Panc1 (cell line): Measurements from ENCODE around the gene RASGRP3. TPM values are rescaled to one million over a fixed set of nuclear protein-coding genes. Genes with fewer than 3 reads are reported as not detected.

ENCODE experiments used
- ATAC-seq: fragments of 200-7000 bp; cut with Tn5 transposase; 2 replicates; pipeline ENCODE4 v1.9.1; 2020; ENCODE audit warnings: mild to moderate bottlenecking, moderate library complexity
- BruUV-seq: library from RNA; stranded (reverse); fragments of 400-500 nt; replicated peaks from 2 replicates; lab custom pipeline; 2021; lab: Mats Ljungman, UMichigan
- CTCF ChIA-PET: fragments of 300-600 bp; sonication (Branson Sonifier 250); formaldehyde crosslinking; loops from one replicate; lab custom pipeline; 2022; ENCODE audit warnings: antibody characterized with exemption; lab: Charles Lee
- POLR2A ChIA-PET: fragments of 300-600 bp; sonication (Branson Sonifier 250); formaldehyde crosslinking; loops from one replicate; lab custom pipeline; 2022; ENCODE audit warnings: antibody characterized with exemption; lab: Charles Lee
- DNase-seq: peaks from one replicate; pipeline ENCODE4 v3.0.0-alpha.2; 2010; ENCODE audit warnings: low read depth, low spot score
- H3K27ac ChIP-seq: 2 replicates; pipeline ENCODE4 v1.5.1; 2011; ENCODE audit warnings: mild to moderate bottlenecking, low read length, inconsistent platforms
- H3K27me3 ChIP-seq: fragments of 200-500 bp; sonication (Bioruptor generic); 2 replicates; pipeline ENCODE4 v1.6.0; 2014; ENCODE audit warnings: low read length, inconsistent platforms; ENCODE audit not compliant: control insufficient read depth, insufficient read depth
- H3K36me3 ChIP-seq: fragments of 200-500 bp; sonication (Bioruptor generic); 2 replicates; pipeline ENCODE4 v1.5.1; 2014; ENCODE audit warnings: inconsistent platforms, mild to moderate bottlenecking, low read length, moderate library complexity; ENCODE audit not compliant: control insufficient read depth, insufficient read depth
- H3K4me1 ChIP-seq: 2 replicates; pipeline ENCODE4 v1.5.1; 2011; ENCODE audit warnings: inconsistent platforms, mild to moderate bottlenecking, low read length, moderate library complexity; ENCODE audit not compliant: control insufficient read depth, insufficient read depth
- H3K4me3 ChIP-seq, 2 experiments: 2 replicates each; pipeline ENCODE4 v1.5.1; 2011 to 2012; ENCODE audit warnings: low read depth in 2 of 2, low read length in 2 of 2, mild to moderate bottlenecking in 2 of 2, inconsistent platforms in 1 of 2, moderate library complexity in 1 of 2
- H3K9me3 ChIP-seq: fragments of 200-500 bp; sonication (Bioruptor generic); 2 replicates; pipeline ENCODE4 v1.5.1; 2014; ENCODE audit warnings: low read depth, mild to moderate bottlenecking, inconsistent platforms, low read length, moderate library complexity; ENCODE audit not compliant: control insufficient read depth, insufficient read depth
- POLR2AphosphoS5 ChIP-seq: IDR thresholded peaks from 2 replicates; pipeline ENCODE4 v1.6.1; 2012; ENCODE audit warnings: mild to moderate bottlenecking, low read depth, low read length, moderate library complexity
- REST ChIP-seq, 2 experiments: IDR thresholded peaks; 2 replicates each; pipeline ENCODE4 v1.6.1; 2011 to 2012; ENCODE audit warnings: low read depth in 2 of 2, control low read depth in 1 of 2, low read length in 1 of 2, mild to moderate bottlenecking in 1 of 2, moderate library complexity in 1 of 2; ENCODE audit not compliant: insufficient read depth in 1 of 2
- SIN3A ChIP-seq: IDR thresholded peaks from 2 replicates; pipeline ENCODE4 v1.6.1; 2012; ENCODE audit warnings: low read depth, mild to moderate bottlenecking, low read length, moderate library complexity, borderline replicate concordance; ENCODE audit not compliant: insufficient read depth
- TCF7L2 ChIP-seq: IDR thresholded peaks from 2 replicates; pipeline ENCODE4 v1.6.1; 2011; ENCODE audit warnings: mild to moderate bottlenecking, low read depth, low read length, inconsistent platforms
- in situ Hi-C: cut with HindIII; loops from 2 replicates; pipeline ENCODE4 v1.10.0; 2016; ENCODE audit warnings: low sequenced_read_pairs, low pct_unique_long_range_greater_than_20kb
- intact Hi-C: fragments of 100-400 bp; cut with micrococcal nuclease; formaldehyde crosslinking; loops from one replicate; pipeline ENCODE4 v1.10.0; 2022; ENCODE audit not compliant: unreplicated experiment
- total RNA-seq: library from RNA; stranded (reverse); gene quantifications from one replicate; pipeline ENCODE4 v1.2.1, GENCODE V29; 2021; ENCODE audit not compliant: unreplicated experiment
- TF ChIP-seq, protein P1 (sequence below): fragments of 450-650 bp; IDR thresholded peaks from 2 replicates; pipeline ENCODE4 v1.5.1; 2017; ENCODE audit warnings: mild to moderate bottlenecking

RASGRP3 gene
- total RNA-seq, 1 experiment from 2014 or later, result 2.6 TPM

GRCh38 chr2:33510586-33510968 lies 34.1 kb downstream of the RASGRP3 start:
- Histone ChIP-seq H3K36me3 (no peaks in the 10 kb centered on the region), H3K9me3 (no peaks in the 10 kb centered on the region), H3K4me1 (no peaks in the 10 kb centered on the region), H3K4me3 (no peak overlapping the region), H3K27me3 (no peaks in the 10 kb centered on the region), H3K27ac (no peak overlapping the region)
- DNase-seq, result no peak
- intact Hi-C loops (no loop called here), in situ Hi-C loops (no loop called here)
- TF ChIP-seq SIN3A, result no peak
- TF ChIP-seq, protein P1, sequence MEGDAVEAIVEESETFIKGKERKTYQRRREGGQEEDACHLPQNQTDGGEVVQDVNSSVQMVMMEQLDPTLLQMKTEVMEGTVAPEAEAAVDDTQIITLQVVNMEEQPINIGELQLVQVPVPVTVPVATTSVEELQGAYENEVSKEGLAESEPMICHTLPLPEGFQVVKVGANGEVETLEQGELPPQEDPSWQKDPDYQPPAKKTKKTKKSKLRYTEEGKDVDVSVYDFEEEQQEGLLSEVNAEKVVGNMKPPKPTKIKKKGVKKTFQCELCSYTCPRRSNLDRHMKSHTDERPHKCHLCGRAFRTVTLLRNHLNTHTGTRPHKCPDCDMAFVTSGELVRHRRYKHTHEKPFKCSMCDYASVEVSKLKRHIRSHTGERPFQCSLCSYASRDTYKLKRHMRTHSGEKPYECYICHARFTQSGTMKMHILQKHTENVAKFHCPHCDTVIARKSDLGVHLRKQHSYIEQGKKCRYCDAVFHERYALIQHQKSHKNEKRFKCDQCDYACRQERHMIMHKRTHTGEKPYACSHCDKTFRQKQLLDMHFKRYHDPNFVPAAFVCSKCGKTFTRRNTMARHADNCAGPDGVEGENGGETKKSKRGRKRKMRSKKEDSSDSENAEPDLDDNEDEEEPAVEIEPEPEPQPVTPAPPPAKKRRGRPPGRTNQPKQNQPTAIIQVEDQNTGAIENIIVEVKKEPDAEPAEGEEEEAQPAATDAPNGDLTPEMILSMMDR, result no peak
- TF ChIP-seq REST (IDR thresholded peaks at IDR 0.05; ENCODE audit: insufficient read depth in 1 of 2, low read depth in 2 of 2, low read length in 1 of 2), result no peak
- TF ChIP-seq POLR2AphosphoS5, result no peak
- TF ChIP-seq TCF7L2, result no peak
- ATAC-seq, result no peak
- BruUV-seq, result no TSS peak
- ChIA-PET POLR2A (no interaction called here), CTCF (no interaction called here)

DNA sequence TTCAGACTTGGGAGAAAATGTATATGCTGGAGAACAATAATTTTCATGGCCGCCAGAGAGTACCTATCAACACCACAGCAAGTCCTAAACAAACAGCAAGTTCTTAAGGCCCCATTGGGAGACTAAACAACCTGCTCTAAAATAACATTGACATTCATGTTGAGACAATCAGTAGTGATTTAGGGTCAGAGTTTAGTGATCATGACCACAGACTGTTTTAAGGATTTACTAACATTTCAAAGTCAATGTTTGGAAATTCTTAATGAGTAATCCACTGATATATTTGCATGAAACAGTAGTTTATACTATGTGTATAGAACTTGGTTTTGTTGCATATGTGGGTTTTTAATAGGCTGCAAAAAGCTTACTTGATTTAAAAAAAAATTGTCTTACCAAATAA lies 34.7 kb downstream of the RASGRP3 start:
- POLR2A ChIA-PET, result no interaction called here
- Histone ChIP-seq H3K36me3 (no peaks in the 10 kb centered on the region), H3K27ac (no peak overlapping the region), H3K4me3 (no peak overlapping the region), H3K27me3 (no peaks in the 10 kb centered on the region), H3K9me3 (no peaks in the 10 kb centered on the region), H3K4me1 (no peaks in the 10 kb centered on the region)
- BruUV-seq, result no TSS peak
- ATAC-seq (no peak), DNase-seq (no peak)
- CTCF ChIA-PET, result no interaction called here
- TF ChIP-seq SIN3A, result no peak
- TF ChIP-seq TCF7L2, result no peak
- TF ChIP-seq, protein P1, result no peak
- TF ChIP-seq POLR2AphosphoS5, result no peak
- TF ChIP-seq REST (IDR thresholded peaks at IDR 0.05; ENCODE audit: insufficient read depth in 1 of 2, low read depth in 2 of 2, low read length in 1 of 2), result no peak
- intact Hi-C loops (no loop called here), in situ Hi-C loops (no loop called here)
